PC-9 (cell line): ENCODE measurements around the gene ARHGEF28. TPM values are rescaled to one million over a fixed set of nuclear protein-coding genes. Genes with fewer than 3 reads are reported as not detected.

ENCODE experiments used
- BruUV-seq: library from RNA; stranded (reverse); fragments of 400-500 nt; replicated peaks from 2 replicates; lab custom pipeline; 2021; lab: Mats Ljungman, UMichigan
- CTCF ChIA-PET: fragments of 300-600 bp; sonication (Branson Sonifier 250); formaldehyde crosslinking; loops from one replicate; lab custom pipeline; 2022; ENCODE audit warnings: antibody characterized with exemption; lab: Charles Lee
- POLR2A ChIA-PET: fragments of 300-600 bp; sonication (Branson Sonifier 250); formaldehyde crosslinking; loops from one replicate; lab custom pipeline; 2022; ENCODE audit warnings: antibody characterized with exemption; ENCODE audit not compliant: unreplicated experiment; lab: Charles Lee
- DNase-seq, 2 experiments: peaks; one replicate each; pipeline versions ENCODE4 v3.0.0 to v3.0.0-alpha.2; 2015 to 2022; ENCODE audit warnings: mixed read lengths in 1 of 2
- H2AFZ ChIP-seq: fragments of 200-600 bp; sonication (generic); 2 replicates; pipeline ENCODE4 v1.8.1; 2017; ENCODE audit warnings: antibody characterized with exemption
- H3F3A ChIP-seq: fragments of 200-600 bp; sonication (generic); 2 replicates; pipeline ENCODE4 v1.8.1; 2017; ENCODE audit warnings: antibody characterized with exemption, mild to moderate bottlenecking, low read depth; ENCODE audit not compliant: insufficient read depth
- H3K27ac ChIP-seq: fragments of 200-600 bp; sonication (generic); 2 replicates; pipeline ENCODE4 v1.6.1; 2016; ENCODE audit warnings: mixed run types
- H3K27me3 ChIP-seq: fragments of 200-600 bp; sonication (generic); 2 replicates; pipeline ENCODE4 v1.6.1; 2016; ENCODE audit warnings: low read depth, mixed run types; ENCODE audit not compliant: insufficient read depth
- H3K36me3 ChIP-seq: fragments of 200-600 bp; sonication (generic); 2 replicates; pipeline ENCODE4 v1.6.1; 2016; ENCODE audit warnings: low read depth, mixed run types
- H3K4me1 ChIP-seq: fragments of 200-600 bp; sonication (generic); replicated peaks from 2 replicates; pipeline ENCODE4 v1.6.1; 2016; ENCODE audit warnings: mixed run types; ENCODE audit not compliant: insufficient read depth
- H3K4me2 ChIP-seq: fragments of 200-600 bp; sonication (generic); 2 replicates; pipeline ENCODE4 v1.6.1; 2017; ENCODE audit warnings: mixed run types
- H3K4me3 ChIP-seq: fragments of 200-600 bp; sonication (generic); 2 replicates; pipeline ENCODE4 v1.6.1; 2016; ENCODE audit warnings: mixed run types
- H3K79me2 ChIP-seq: fragments of 200-600 bp; sonication (generic); 2 replicates; pipeline ENCODE4 v1.6.1; 2017; ENCODE audit warnings: low read depth, mixed run types
- H3K9me2 ChIP-seq: fragments of 200-600 bp; sonication (generic); 2 replicates; pipeline ENCODE4 v1.8.1; 2017; ENCODE audit warnings: mild to moderate bottlenecking; ENCODE audit not compliant: insufficient read depth
- H3K9me3 ChIP-seq: fragments of 200-600 bp; sonication (generic); 2 replicates; pipeline ENCODE4 v1.8.1; 2016; ENCODE audit warnings: low read depth; ENCODE audit not compliant: insufficient read depth
- H4K20me1 ChIP-seq: fragments of 200-600 bp; sonication (generic); 2 replicates; pipeline ENCODE4 v1.8.1; 2017; ENCODE audit not compliant: insufficient read depth
- CTCF ChIP-seq: fragments of 200-600 bp; sonication (generic); conservative IDR thresholded peaks from 2 replicates; pipeline ENCODE4 v1.6.1; 2017; ENCODE audit warnings: mixed run types, antibody characterized with exemption, mild to moderate bottlenecking, moderate library complexity
- EZH2 ChIP-seq: fragments of 200-600 bp; sonication (generic); IDR thresholded peaks from 2 replicates; pipeline ENCODE4 v1.8.0; 2017; ENCODE audit warnings: antibody characterized with exemption, low read depth
- intact Hi-C: fragments of 100-400 bp; cut with micrococcal nuclease; formaldehyde crosslinking; loops from one replicate; pipeline ENCODE4 v1.10.0; 2022; ENCODE audit not compliant: unreplicated experiment
- total RNA-seq: library from RNA; stranded (reverse); gene quantifications from 2 replicates; pipeline ENCODE4 v1.2.3, GENCODE V29; 2021

Gene ARHGEF28
- total RNA-seq, 1 experiment from 2014 or later, result 77.5 TPM

GRCh38 chr5:73732045-73732444, 106.0 kb downstream of the ARHGEF28 start:
- H3K36me3 ChIP-seq, result no peaks in the 10 kb centered on the region; the same call in 1 of the 2 replicates
- no peak for DNase-seq
- H3K79me2 ChIP-seq, result peaks cover 20% of the 10 kb centered on the region
- H2AFZ ChIP-seq, result no peak overlapping the region
- H3K4me3 ChIP-seq, result no peak overlapping the region
- ChIA-PET CTCF (no interaction called here), POLR2A (no interaction called here)
- intact Hi-C loops, result no loop called here
- H3K4me1 ChIP-seq, result no peaks in the 10 kb centered on the region
- no peak overlapping the region for H3K4me2 ChIP-seq
- no peaks in the 10 kb centered on the region for H3K9me3 ChIP-seq
- H3K27ac ChIP-seq, result no peak overlapping the region
- BruUV-seq, result no TSS peak
- 0 out of 2 replicates have a peak, but pooled peaks cover 3% of the 10 kb centered on the region for H4K20me1 ChIP-seq
- no peaks in the 10 kb centered on the region for H3K9me2 ChIP-seq
- TF ChIP-seq CTCF (no peak), EZH2 (no peak)
- peaks cover 6% of the 10 kb centered on the region; the same call in 1 of the 2 replicates for H3F3A ChIP-seq
- H3K27me3 ChIP-seq, result no peaks in the 10 kb centered on the region

- H2AFZ ChIP-seq, result no peak overlapping the region
- no peak overlapping the region for H3K4me2 ChIP-seq
- H3K36me3 ChIP-seq, result no peaks in the 10 kb centered on the region; the same call in 1 of the 2 replicates
- TF ChIP-seq EZH2, result no peak
- DNase-seq, result no peak
- no peaks in the 10 kb centered on the region for H3K9me3 ChIP-seq
- no peaks in the 10 kb centered on the region for H3K27me3 ChIP-seq
- peaks cover 20% of the 10 kb centered on the region for H3K79me2 ChIP-seq
- ChIA-PET POLR2A (no interaction called here), CTCF (interaction anchor here (0.5 kb wide), 1 partner anchor 657 kb away, joined by 4 read pairs; no protein-coding TSS in a partner anchor)
- BruUV-seq, result no TSS peak
- no peaks in the 10 kb centered on the region for H3K4me1 ChIP-seq
- intact Hi-C loops, result no loop called here
- no peaks in the 10 kb centered on the region for H3K9me2 ChIP-seq
- H3K27ac ChIP-seq, result no peak overlapping the region
- peaks cover 6% of the 10 kb centered on the region; the same call in 1 of the 2 replicates for H3F3A ChIP-seq
- no peak overlapping the region for H3K4me3 ChIP-seq
- H4K20me1 ChIP-seq, result 0 out of 2 replicates have a peak, but pooled peaks cover 3% of the 10 kb centered on the region
These were observed 107.2 kb downstream of the ARHGEF28 start for GRCh38 chr5:73733219-73733618.

- no peaks in the 10 kb centered on the region for H3K9me2 ChIP-seq
- H4K20me1 ChIP-seq, result 0 out of 2 replicates have a peak, but pooled peaks cover 3% of the 10 kb centered on the region
- no peaks in the 10 kb centered on the region for H3K9me3 ChIP-seq
- no peak overlapping the region for H3K27ac ChIP-seq
- ChIA-PET POLR2A (no interaction called here), CTCF (no interaction called here)
- no peaks in the 10 kb centered on the region; the same call in 1 of the 2 replicates for H3K36me3 ChIP-seq
- intact Hi-C loops, result no loop called here
- H3K27me3 ChIP-seq, result no peaks in the 10 kb centered on the region
- H3K79me2 ChIP-seq, result peaks cover 12% of the 10 kb centered on the region; the same call in 1 of the 2 replicates
- no peak overlapping the region for H2AFZ ChIP-seq
- no peak for DNase-seq
- H3K4me3 ChIP-seq, result no peak overlapping the region
- H3F3A ChIP-seq, result no peaks in the 10 kb centered on the region; the same call in 1 of the 2 replicates
- no TSS peak for BruUV-seq
- TF ChIP-seq CTCF, result no peak
- no peak for TF ChIP-seq EZH2
- H3K4me1 ChIP-seq, result no peaks in the 10 kb centered on the region
- no peak overlapping the region for H3K4me2 ChIP-seq
These were observed 109.2 kb downstream of the ARHGEF28 start for GRCh38 chr5:73735032-73735734.
